GM18951 (cell line): ENCODE measurements around the gene RETN.

Source experiments
- POLR2A ChIP-seq: IDR thresholded peaks from 4 replicates; pipeline ENCODE4 v1.6.1; 2011; ENCODE audit warnings: mild to moderate bottlenecking; ENCODE audit not compliant: insufficient read length, insufficient read depth; ENCODE audit errors: extremely low read depth
- in situ Hi-C: fragments of 300-500 bp; cut with MboI; formaldehyde crosslinking; loops from one replicate; pipeline ENCODE4 v1.12.0; 2022; ENCODE audit warnings: low sequenced_read_pairs, mixed read lengths, inconsistent platforms; ENCODE audit not compliant: unreplicated experiment

RETN gene

GRCh38 chr19:7631577-7631976 is 37.3 kb upstream of the RETN start:
- TF ChIP-seq POLR2A, result no peak
- in situ Hi-C loops, result no loop called here

- in situ Hi-C loops, result no loop called here
- TF ChIP-seq POLR2A, result no peak
Observed at GRCh38 chr19:7632340-7633203, 36.3 kb upstream of the RETN start.

GRCh38 chr19:7633698-7634097 is 35.2 kb upstream of the RETN start, which contains the start of gene PCP2:
TSS of gene PCP2 (minus strand) at chr19:7633719. CDS start at chr19:7633457, 262 bp downstream.
- in situ Hi-C loops, result no loop called here
- no peak for TF ChIP-seq POLR2A

GRCh38 chr19:7635670-7636069 is 33.2 kb upstream of the RETN start:
- no peak for TF ChIP-seq POLR2A
- in situ Hi-C loops, result no loop called here

- in situ Hi-C loops, result no loop called here
- no peak for TF ChIP-seq POLR2A
Observed at GRCh38 chr19:7636317-7636690, 32.5 kb upstream of the RETN start.

- TF ChIP-seq POLR2A, result peak; percentile 87
- in situ Hi-C loops, result no loop called here
Observed at GRCh38 chr19:7636691-7637373, 32.0 kb upstream of the RETN start, which contains the start of gene STXBP2. TSS of gene STXBP2 (plus strand) at chr19:7637110. CDS start at chr19:7637150, 40 bp downstream.

- TF ChIP-seq POLR2A, result no peak
- in situ Hi-C loops, result no loop called here
Observed at GRCh38 chr19:7637374-7638256, 31.2 kb upstream of the RETN start.

GRCh38 chr19:7638802-7639465 is 29.9 kb upstream of the RETN start:
- TF ChIP-seq POLR2A, result no peak
- in situ Hi-C loops, result no loop called here

- in situ Hi-C loops, result loop anchor here (10.0 kb wide), 1 partner anchor 165 kb away; no protein-coding TSS in a partner anchor
- no peak for TF ChIP-seq POLR2A
Observed at GRCh38 chr19:7639863-7640348, 28.9 kb upstream of the RETN start.

- in situ Hi-C loops, result loop anchor here (10.0 kb wide), 1 partner anchor 164 kb away; no protein-coding TSS in a partner anchor
- no peak for TF ChIP-seq POLR2A
Observed at GRCh38 chr19:7640803-7641202, 28.0 kb upstream of the RETN start.

GRCh38 chr19:7641290-7642276 is 27.3 kb upstream of the RETN start:
- in situ Hi-C loops, result loop anchor here (10.0 kb wide), 1 partner anchor 163 kb away; no protein-coding TSS in a partner anchor
- TF ChIP-seq POLR2A, result no peak
